Stimulated activated CD4-positive, alpha-beta T cell treated with anti-CD3 and anti-CD28 coated beads, Interleukin-12 subunit alpha, Interleukin-12 subunit beta, amount 100 ng/mL, for 4 hours (primary cell): ENCODE data around the gene WNT9A.

Experiments used
- DNase-seq: peaks from one replicate; pipeline ENCODE4 v3.0.0-alpha.2; 2020

Gene WNT9A

GRCh38 chr1:227953022-227953412 is 5.3 kb upstream of the WNT9A start:
- DNase-seq, result no peak

GRCh38 chr1:227952374-227953021 is 4.8 kb upstream of the WNT9A start:
- no peak for DNase-seq

- no peak for DNase-seq
Observed at GRCh38 chr1:227951624-227952373, 4.1 kb upstream of the WNT9A start.

- DNase-seq, result no peak
Observed at GRCh38 chr1:227950735-227951346, 3.1 kb upstream of the WNT9A start.

GRCh38 chr1:227949954-227950734 is 2.4 kb upstream of the WNT9A start:
- no peak for DNase-seq

- no peak for DNase-seq
Observed at GRCh38 chr1:227949341-227949921, 1.7 kb upstream of the WNT9A start.

- DNase-seq, result no peak
Observed at GRCh38 chr1:227948493-227949260, 945 bp upstream of the WNT9A start.

GRCh38 chr1:227947386-227947675 is 401 bp downstream of the WNT9A start:
- no peak for DNase-seq

- peak; percentile 52 for DNase-seq
Observed at GRCh38 chr1:227946624-227947385, 927 bp downstream of the WNT9A start.

- DNase-seq, result no peak
Observed at GRCh38 chr1:227945891-227946623, 1.7 kb downstream of the WNT9A start.

GRCh38 chr1:227944931-227945890 is 2.5 kb downstream of the WNT9A start:
- DNase-seq, result no peak

- DNase-seq, result no peak
Observed at GRCh38 chr1:227944090-227944930, 3.4 kb downstream of the WNT9A start.

GRCh38 chr1:227943381-227944089 is 4.2 kb downstream of the WNT9A start:
- DNase-seq, result no peak

- DNase-seq, result no peak
Observed at GRCh38 chr1:227942716-227943261, 4.9 kb downstream of the WNT9A start.

- DNase-seq, result no peak
Observed at GRCh38 chr1:227942021-227942715, 5.6 kb downstream of the WNT9A start.

- DNase-seq, result no peak
Observed at GRCh38 chr1:227941509-227942020, 6.2 kb downstream of the WNT9A start.

- DNase-seq, result no peak
Observed at GRCh38 chr1:227940791-227941241, 6.9 kb downstream of the WNT9A start.
